ENCODE data around the gene GSTM4. TPM values are rescaled to one million over a fixed set of nuclear protein-coding genes. Genes with fewer than 3 reads are reported as not detected.
A peak's percentile ranks its signal among the peaks of the same experiment; 100 is the strongest.
"Not testable (repeated sequence)": the region's sequence is repeated elsewhere in the genome, so short reads cannot be mapped to it uniquely, and the experiment has no call there.

The GSTM4 gene
- polyA plus RNA-seq, 2 donors = 22.9 to 26.4 TPM

- not testable (repeated sequence) for H3K4me1 ChIP-seq (ENCODE audit: control insufficient read depth in 2 of 2, insufficient read depth in 2 of 2, low read length in 1 of 2); H3K4me3 ChIP-seq (ENCODE audit: low read depth in 1 of 2, low read length in 2 of 2); H3K36me3 ChIP-seq (ENCODE audit: control insufficient read depth in 2 of 2, insufficient read depth in 2 of 2, low read length in 1 of 2); H3K27me3 ChIP-seq (ENCODE audit: control insufficient read depth in 1 of 2, insufficient read depth in 2 of 2, low read length in 2 of 2); H3K9me3 ChIP-seq (ENCODE audit: control insufficient read depth in 2 of 2, insufficient read depth in 1 of 2, low read depth in 1 of 2, low read length in 1 of 2); H3K27ac ChIP-seq (ENCODE audit: low read depth in 2 of 2, low read length in 1 of 2)
- 82 to 84% methylated on average over 3 of the region's 3 CpGs for WGBS, 2 donors
These were observed 20.9 kb downstream of the GSTM4 start for GRCh38 chr1:109676683-109677381.

- no peaks in the 10 kb centered on the region for H3K36me3 ChIP-seq (ENCODE audit: control insufficient read depth in 2 of 2, insufficient read depth in 2 of 2, low read length in 1 of 2)
- H3K9me3 ChIP-seq (ENCODE audit: control insufficient read depth in 2 of 2, insufficient read depth in 1 of 2, low read depth in 1 of 2, low read length in 1 of 2) = no peaks in the 10 kb centered on the region
- H3K4me3 ChIP-seq (ENCODE audit: low read depth in 1 of 2, low read length in 2 of 2) = no peak overlapping the region
- no peak overlapping the region for H3K27ac ChIP-seq (ENCODE audit: low read depth in 2 of 2, low read length in 1 of 2)
- H3K4me1 ChIP-seq (ENCODE audit: control insufficient read depth in 2 of 2, insufficient read depth in 2 of 2, low read length in 1 of 2) = no peaks in the 10 kb centered on the region
- no peaks in the 10 kb centered on the region for H3K27me3 ChIP-seq (ENCODE audit: control insufficient read depth in 1 of 2, insufficient read depth in 2 of 2, low read length in 2 of 2)
- WGBS, 2 donors = 71 to 73% methylated on average over 3 of the region's 3 CpGs
These were observed 21.6 kb downstream of the GSTM4 start for GRCh38 chr1:109677459-109677858.

DNA sequence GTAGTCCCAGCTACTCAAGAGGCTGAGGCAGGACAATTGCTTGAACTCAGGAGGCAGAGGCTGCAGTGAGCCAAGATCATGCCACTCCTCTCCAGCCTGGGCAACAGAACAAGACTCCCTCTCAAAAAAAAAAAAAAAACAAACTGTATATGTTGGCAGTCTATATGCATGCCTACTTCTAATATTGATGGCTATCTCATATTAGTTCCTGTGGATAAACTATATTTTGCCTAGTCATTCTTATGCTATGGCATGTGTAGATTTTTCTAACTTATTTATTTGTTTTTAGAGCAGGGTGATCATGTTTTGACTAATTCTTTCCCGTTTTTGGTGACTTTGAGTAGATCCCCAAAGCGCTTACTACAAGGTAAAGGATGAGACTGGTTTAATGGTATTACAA, 22.7 kb downstream of the GSTM4 start:
- not testable (repeated sequence) for H3K4me3 ChIP-seq (ENCODE audit: low read depth in 1 of 2, low read length in 2 of 2); H3K27me3 ChIP-seq (ENCODE audit: control insufficient read depth in 1 of 2, insufficient read depth in 2 of 2, low read length in 2 of 2); H3K36me3 ChIP-seq (ENCODE audit: control insufficient read depth in 2 of 2, insufficient read depth in 2 of 2, low read length in 1 of 2); H3K4me1 ChIP-seq (ENCODE audit: control insufficient read depth in 2 of 2, insufficient read depth in 2 of 2, low read length in 1 of 2); H3K27ac ChIP-seq (ENCODE audit: low read depth in 2 of 2, low read length in 1 of 2); H3K9me3 ChIP-seq (ENCODE audit: control insufficient read depth in 2 of 2, insufficient read depth in 1 of 2, low read depth in 1 of 2, low read length in 1 of 2)
- WGBS, 2 donors = 87 to 90% methylated on average over 2 of the region's 2 CpGs

GRCh38 chr1:109684777-109685176, 28.9 kb downstream of the GSTM4 start:
- H3K4me1 ChIP-seq (ENCODE audit: control insufficient read depth in 2 of 2, insufficient read depth in 2 of 2, low read length in 1 of 2); H3K9me3 ChIP-seq (ENCODE audit: control insufficient read depth in 2 of 2, insufficient read depth in 1 of 2, low read depth in 1 of 2, low read length in 1 of 2); H3K27me3 ChIP-seq (ENCODE audit: control insufficient read depth in 1 of 2, insufficient read depth in 2 of 2, low read length in 2 of 2); H3K36me3 ChIP-seq (ENCODE audit: control insufficient read depth in 2 of 2, insufficient read depth in 2 of 2, low read length in 1 of 2); H3K4me3 ChIP-seq (ENCODE audit: low read depth in 1 of 2, low read length in 2 of 2); H3K27ac ChIP-seq (ENCODE audit: low read depth in 2 of 2, low read length in 1 of 2): not testable (repeated sequence)
- 80 to 95% methylated on average over 6 of the region's 6 CpGs for WGBS, 2 donors

DNA sequence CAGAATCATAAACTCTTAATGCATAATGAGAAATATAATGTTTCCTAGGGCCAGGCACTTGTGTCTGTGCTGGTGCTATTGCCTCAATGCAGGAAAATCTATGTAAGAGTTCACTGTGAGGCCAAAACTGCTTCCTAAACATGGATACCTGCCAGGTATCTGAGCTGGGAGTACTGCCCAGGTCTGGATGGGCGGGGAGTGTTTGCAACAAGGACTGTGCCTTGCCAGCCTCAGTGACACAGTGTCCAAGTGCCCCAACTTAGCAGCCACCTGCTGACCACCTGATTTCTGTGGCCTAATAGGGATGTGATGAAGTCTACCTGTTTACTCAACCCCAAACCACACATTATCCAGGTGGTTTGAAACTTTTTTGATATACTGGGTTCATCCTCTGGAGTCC, 29.5 kb downstream of the GSTM4 start:
- H3K27ac ChIP-seq (ENCODE audit: low read depth in 2 of 2, low read length in 1 of 2); H3K4me1 ChIP-seq (ENCODE audit: control insufficient read depth in 2 of 2, insufficient read depth in 2 of 2, low read length in 1 of 2): not testable (repeated sequence)
- 41 to 67% methylated on average over 1 of the region's 1 CpG for WGBS, 2 donors

GRCh38 chr1:109685890-109686289, 30.0 kb downstream of the GSTM4 start:
- not testable (repeated sequence) for H3K27me3 ChIP-seq (ENCODE audit: control insufficient read depth in 1 of 2, insufficient read depth in 2 of 2, low read length in 2 of 2); H3K4me3 ChIP-seq (ENCODE audit: low read depth in 1 of 2, low read length in 2 of 2); H3K36me3 ChIP-seq (ENCODE audit: control insufficient read depth in 2 of 2, insufficient read depth in 2 of 2, low read length in 1 of 2); H3K4me1 ChIP-seq (ENCODE audit: control insufficient read depth in 2 of 2, insufficient read depth in 2 of 2, low read length in 1 of 2); H3K27ac ChIP-seq (ENCODE audit: low read depth in 2 of 2, low read length in 1 of 2); H3K9me3 ChIP-seq (ENCODE audit: control insufficient read depth in 2 of 2, insufficient read depth in 1 of 2, low read depth in 1 of 2, low read length in 1 of 2)
- WGBS, 2 donors = 60 to 76% methylated on average over 4 of the region's 4 CpGs

More for the DNA sequence above, 29.5 kb downstream of the GSTM4 start:
- H3K9me3 ChIP-seq (ENCODE audit: control insufficient read depth in 2 of 2, insufficient read depth in 1 of 2, low read depth in 1 of 2, low read length in 1 of 2); H3K27me3 ChIP-seq (ENCODE audit: control insufficient read depth in 1 of 2, insufficient read depth in 2 of 2, low read length in 2 of 2); H3K4me3 ChIP-seq (ENCODE audit: low read depth in 1 of 2, low read length in 2 of 2); H3K36me3 ChIP-seq (ENCODE audit: control insufficient read depth in 2 of 2, insufficient read depth in 2 of 2, low read length in 1 of 2): not testable (repeated sequence)

DNA sequence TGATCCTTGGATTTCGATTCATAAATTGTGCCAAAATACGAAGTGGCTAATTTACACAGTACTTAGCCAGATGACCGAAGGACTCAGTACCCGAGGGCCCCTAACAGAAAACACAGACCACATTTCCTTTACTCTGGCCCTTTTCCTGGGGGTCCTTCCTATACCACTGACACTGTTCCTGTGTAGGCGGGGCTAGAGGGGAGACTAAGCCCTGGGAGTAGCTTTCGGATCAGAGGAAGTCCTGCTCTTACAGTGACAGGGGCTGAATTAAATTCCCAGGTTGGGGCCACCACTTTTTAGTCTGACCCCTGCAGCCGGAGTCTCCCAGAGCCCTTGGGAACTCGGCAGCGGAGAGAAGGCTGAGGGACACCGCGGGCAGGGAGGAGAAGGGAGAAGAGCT, 31.2 kb downstream of the GSTM4 start:
- H3K4me1 ChIP-seq (ENCODE audit: control insufficient read depth in 2 of 2, insufficient read depth in 2 of 2, low read length in 1 of 2); H3K36me3 ChIP-seq (ENCODE audit: control insufficient read depth in 2 of 2, insufficient read depth in 2 of 2, low read length in 1 of 2); H3K27me3 ChIP-seq (ENCODE audit: control insufficient read depth in 1 of 2, insufficient read depth in 2 of 2, low read length in 2 of 2); H3K9me3 ChIP-seq (ENCODE audit: control insufficient read depth in 2 of 2, insufficient read depth in 1 of 2, low read depth in 1 of 2, low read length in 1 of 2): not testable (repeated sequence)
- peak overlapping the region; percentile 75 to 81 for H3K27ac ChIP-seq (ENCODE audit: low read depth in 2 of 2, low read length in 1 of 2)
- H3K4me3 ChIP-seq (ENCODE audit: low read depth in 1 of 2, low read length in 2 of 2) = peak overlapping the region in 1 of 2 donors; percentile 13
- WGBS, 2 donors = 28 to 33% methylated on average over 11 of the region's 11 CpGs

DNA sequence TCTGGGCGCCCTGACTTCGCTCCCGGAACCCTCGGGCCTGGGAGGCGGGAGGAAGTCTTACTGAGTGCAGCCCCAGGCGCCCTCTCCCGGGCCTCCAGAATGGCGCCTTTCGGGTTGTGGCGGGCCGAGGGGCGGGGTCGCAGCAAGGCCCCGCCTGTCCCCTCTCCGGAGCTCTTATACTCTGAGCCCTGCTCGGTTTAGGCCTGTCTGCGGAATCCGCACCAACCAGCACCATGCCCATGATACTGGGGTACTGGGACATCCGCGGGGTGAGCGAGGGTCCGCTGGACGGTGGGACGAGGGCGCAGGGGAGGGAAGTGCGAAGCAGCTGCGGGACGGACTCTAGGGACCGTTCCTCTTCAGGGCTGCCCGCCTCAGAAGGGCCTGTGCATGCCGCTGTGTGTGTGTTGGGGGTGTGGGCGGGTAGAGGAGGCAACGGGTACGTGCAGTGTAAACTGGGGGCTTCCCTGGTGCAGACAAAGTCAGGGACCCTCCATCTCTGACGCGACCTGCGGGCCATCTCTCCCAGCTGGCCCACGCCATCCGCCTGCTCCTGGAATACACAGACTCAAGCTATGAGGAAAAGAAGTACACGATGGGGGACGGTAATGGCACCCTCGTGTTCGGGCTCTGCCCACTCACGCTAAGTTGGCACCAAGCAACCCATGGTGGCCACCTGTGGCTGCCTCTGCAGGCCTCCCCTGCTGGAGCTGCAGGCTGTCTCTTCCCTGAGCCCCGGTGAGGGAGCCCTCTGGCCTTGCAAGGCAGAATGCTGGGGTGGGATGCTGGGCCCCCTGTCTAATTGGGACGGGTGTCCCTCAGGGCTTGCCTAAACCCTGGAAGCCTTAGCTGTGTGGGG, 32.0 kb downstream of the GSTM4 start, which contains the start of gene GSTM1:
Gene GSTM1 (plus strand): TSS at position 177 of the 859 bp plus-strand sequence. CDS start 57 bp downstream, at position 234.
- 0 to 1% methylated on average over 11 to 46 of the region's 46 CpGs for WGBS, 2 donors
- Histone ChIP-seq H3K27me3 (ENCODE audit: control insufficient read depth in 1 of 2, insufficient read depth in 2 of 2, low read length in 2 of 2) (no peaks in the 10 kb centered on the region), H3K27ac (ENCODE audit: low read depth in 2 of 2, low read length in 1 of 2) (peak within 1 kb of the TSS; percentile 75 to 81), H3K36me3 (ENCODE audit: control insufficient read depth in 2 of 2, insufficient read depth in 2 of 2, low read length in 1 of 2) (no peaks in the 10 kb centered on the region), H3K4me3 (ENCODE audit: low read depth in 1 of 2, low read length in 2 of 2) (peak within 1 kb of the TSS; percentile 53 to 63), H3K9me3 (ENCODE audit: control insufficient read depth in 2 of 2, insufficient read depth in 1 of 2, low read depth in 1 of 2, low read length in 1 of 2) (no peaks in the 10 kb centered on the region), H3K4me1 (ENCODE audit: control insufficient read depth in 2 of 2, insufficient read depth in 2 of 2, low read length in 1 of 2) (no peaks in the 10 kb centered on the region)

GRCh38 chr1:109689844-109690405, 34.0 kb downstream of the GSTM4 start:
- H3K27ac ChIP-seq (ENCODE audit: low read depth in 2 of 2, low read length in 1 of 2) = peak overlapping the region in 1 of 2 donors; percentile 4
- no peaks in the 10 kb centered on the region for H3K27me3 ChIP-seq (ENCODE audit: control insufficient read depth in 1 of 2, insufficient read depth in 2 of 2, low read length in 2 of 2)
- H3K4me1 ChIP-seq (ENCODE audit: control insufficient read depth in 2 of 2, insufficient read depth in 2 of 2, low read length in 1 of 2) = no peaks in the 10 kb centered on the region
- 56 to 59% methylated on average over 6 of the region's 6 CpGs for WGBS, 2 donors
- H3K36me3 ChIP-seq (ENCODE audit: control insufficient read depth in 2 of 2, insufficient read depth in 2 of 2, low read length in 1 of 2) = no peaks in the 10 kb centered on the region
- H3K4me3 ChIP-seq (ENCODE audit: low read depth in 1 of 2, low read length in 2 of 2) = no peak overlapping the region
- no peaks in the 10 kb centered on the region for H3K9me3 ChIP-seq (ENCODE audit: control insufficient read depth in 2 of 2, insufficient read depth in 1 of 2, low read depth in 1 of 2, low read length in 1 of 2)

Data from esophagus (tissue), 2 donors.